ENCODE data around the gene FOSL2. TPM values are rescaled to one million over a fixed set of nuclear protein-coding genes. Genes with fewer than 3 reads are reported as not detected.
A peak's percentile ranks its signal among the peaks of the same experiment; 100 is the strongest.

FOSL2 gene
- total and polyA plus RNA-seq, 2 donors (not counting 1 experiment from before 2014, with no cell fraction given) = 2.5 to 37.7 TPM

DNA sequence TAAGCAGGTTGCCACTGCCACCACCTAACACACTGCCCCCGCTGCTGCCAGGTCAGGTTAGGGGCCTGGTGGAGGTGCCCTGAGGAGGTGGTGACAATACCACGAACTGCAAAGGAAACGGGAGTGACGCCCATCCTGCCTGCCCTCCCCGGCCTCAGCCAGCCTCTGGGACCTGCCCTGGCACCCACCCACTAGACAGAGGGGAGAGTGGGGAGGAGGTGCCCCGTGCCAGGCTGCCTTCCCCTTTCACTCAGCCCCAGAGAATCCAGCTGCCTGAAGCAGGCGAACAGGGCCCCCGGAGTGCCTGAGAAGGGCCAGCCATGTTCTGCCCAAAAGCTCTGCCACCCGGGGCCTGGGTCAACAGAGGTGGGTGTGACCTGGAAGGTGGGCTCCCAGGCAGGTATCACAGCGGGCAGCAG lies 44.5 kb upstream of the FOSL2 start:
- ChIA-PET CTCF (no interaction called here), POLR2A (no interaction called here)
- Histone ChIP-seq H3K4me3 (ENCODE audit: control extremely low read depth in 1 of 5, extremely low read depth in 1 of 5, insufficient read depth in 1 of 5, low read depth in 2 of 5, low read length in 4 of 5) (no peak overlapping the region), H3K4me1 (ENCODE audit: control insufficient read depth in 2 of 2, insufficient read depth in 2 of 2, low read length in 2 of 2) (no peaks in the 10 kb centered on the region), H3K4me2 (replicated peaks; ENCODE audit: low read depth, low read length, poor library complexity, severe bottlenecking) (no peak overlapping the region), H4K20me1 (ENCODE audit: control insufficient read depth, insufficient read depth, low read length, poor library complexity, severe bottlenecking) (no peaks in the 10 kb centered on the region), H3K36me3 (replicated peaks in 1 of 2; ENCODE audit: control extremely low read depth in 1 of 2, control insufficient read depth in 1 of 2, extremely low read depth in 1 of 2, insufficient read depth in 2 of 2, low read length in 1 of 2) (no peaks in the 10 kb centered on the region), H2AFZ (ENCODE audit: insufficient read depth, low read depth, low read length, poor library complexity, severe bottlenecking) (no peak overlapping the region), H3K9ac (ENCODE audit: low read length) (no peak overlapping the region), H3K79me2 (ENCODE audit: control insufficient read depth, insufficient read depth, low read length) (no peaks in the 10 kb centered on the region), H3K9me3 (ENCODE audit: control extremely low read depth in 1 of 3, control insufficient read depth in 2 of 3, insufficient read depth in 1 of 3, low read length in 2 of 3) (peaks cover 0 to under 1% (median 0%) of the 10 kb centered on the region in 3 donors), H3K27ac (ENCODE audit: low read length in 2 of 2) (no peak overlapping the region), H3K27me3 (replicated peaks in 1 of 4; ENCODE audit: control extremely low read depth in 1 of 4, control insufficient read depth in 3 of 4, insufficient read depth in 4 of 4, low read length in 3 of 4) (peaks cover 0 to 3% (median 0%) of the 10 kb centered on the region in 4 experiments)
- Mint-ChIP-seq H3K4me3 (no peak overlapping the region), H3K27me3 (no peaks in the 10 kb centered on the region), H3K4me1 (no peaks in the 10 kb centered on the region), H3K9me3 (ENCODE audit: insufficient read depth) (no peaks in the 10 kb centered on the region), H3K27ac (peak overlapping the region; percentile 26)
- DNase-seq (no peak), ATAC-seq (ENCODE audit: low read depth) (peak; percentile 53)
- intact Hi-C loops (cut with micrococcal nuclease) = no loop called here
- TF ChIP-seq, protein P1, sequence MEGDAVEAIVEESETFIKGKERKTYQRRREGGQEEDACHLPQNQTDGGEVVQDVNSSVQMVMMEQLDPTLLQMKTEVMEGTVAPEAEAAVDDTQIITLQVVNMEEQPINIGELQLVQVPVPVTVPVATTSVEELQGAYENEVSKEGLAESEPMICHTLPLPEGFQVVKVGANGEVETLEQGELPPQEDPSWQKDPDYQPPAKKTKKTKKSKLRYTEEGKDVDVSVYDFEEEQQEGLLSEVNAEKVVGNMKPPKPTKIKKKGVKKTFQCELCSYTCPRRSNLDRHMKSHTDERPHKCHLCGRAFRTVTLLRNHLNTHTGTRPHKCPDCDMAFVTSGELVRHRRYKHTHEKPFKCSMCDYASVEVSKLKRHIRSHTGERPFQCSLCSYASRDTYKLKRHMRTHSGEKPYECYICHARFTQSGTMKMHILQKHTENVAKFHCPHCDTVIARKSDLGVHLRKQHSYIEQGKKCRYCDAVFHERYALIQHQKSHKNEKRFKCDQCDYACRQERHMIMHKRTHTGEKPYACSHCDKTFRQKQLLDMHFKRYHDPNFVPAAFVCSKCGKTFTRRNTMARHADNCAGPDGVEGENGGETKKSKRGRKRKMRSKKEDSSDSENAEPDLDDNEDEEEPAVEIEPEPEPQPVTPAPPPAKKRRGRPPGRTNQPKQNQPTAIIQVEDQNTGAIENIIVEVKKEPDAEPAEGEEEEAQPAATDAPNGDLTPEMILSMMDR (IDR thresholded peaks at IDR 0.05) = no peak
- WGBS (ENCODE audit: insufficient coverage) = 37% methylated on average over 7 of the region's 10 CpGs

DNA sequence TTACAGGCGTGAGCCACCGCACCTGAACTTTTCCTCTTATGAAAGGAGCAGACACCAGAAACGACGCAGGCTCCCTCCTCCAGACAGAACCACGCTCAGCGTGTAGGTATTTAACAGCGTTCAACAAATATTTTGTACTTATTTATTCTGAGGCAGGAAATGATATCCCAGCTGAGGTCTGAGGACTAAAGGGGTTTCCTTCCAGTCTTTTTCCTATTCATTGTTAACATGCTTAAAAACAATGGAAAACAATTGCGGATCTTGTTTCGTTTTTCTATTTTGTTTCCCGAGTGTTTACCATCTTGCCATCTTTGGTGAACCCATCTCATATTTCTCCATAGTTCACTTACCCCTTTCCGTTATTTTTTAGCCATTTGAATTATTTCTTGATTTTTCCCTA lies 43.7 kb upstream of the FOSL2 start:
- intact Hi-C loops (cut with micrococcal nuclease) = no loop called here
- H3K27me3 ChIP-seq (replicated peaks in 1 of 4; ENCODE audit: control extremely low read depth in 1 of 4, control insufficient read depth in 3 of 4, insufficient read depth in 4 of 4, low read length in 3 of 4) = peaks cover 0 to 3% (median 0%) of the 10 kb centered on the region in 4 experiments
- H3K9me3 Mint-ChIP-seq (ENCODE audit: insufficient read depth) = no peaks in the 10 kb centered on the region

More for the DNA sequence above, 43.7 kb upstream of the FOSL2 start:
- Mint-ChIP-seq H3K4me3 (no peak overlapping the region), H3K27me3 (no peaks in the 10 kb centered on the region), H3K27ac (no peak overlapping the region), H3K4me1 (no peaks in the 10 kb centered on the region)
- 94% methylated on average over 6 of the region's 11 CpGs for WGBS (ENCODE audit: insufficient coverage)
- no peaks in the 10 kb centered on the region for H3K4me1 ChIP-seq (ENCODE audit: control insufficient read depth in 2 of 2, insufficient read depth in 2 of 2, low read length in 2 of 2)
- H4K20me1 ChIP-seq (ENCODE audit: control insufficient read depth, insufficient read depth, low read length, poor library complexity, severe bottlenecking) = no peaks in the 10 kb centered on the region
- H3K4me3 ChIP-seq (ENCODE audit: control extremely low read depth in 1 of 5, extremely low read depth in 1 of 5, insufficient read depth in 1 of 5, low read depth in 2 of 5, low read length in 4 of 5) = no peak overlapping the region
- H3K36me3 ChIP-seq (replicated peaks in 1 of 2; ENCODE audit: control extremely low read depth in 1 of 2, control insufficient read depth in 1 of 2, extremely low read depth in 1 of 2, insufficient read depth in 2 of 2, low read length in 1 of 2) = no peaks in the 10 kb centered on the region
- no peak for TF ChIP-seq EZH2 (IDR thresholded peaks at IDR 0.05; ENCODE audit: borderline replicate concordance, insufficient read depth, low read depth, low read length, poor library complexity, severe bottlenecking)
- TF ChIP-seq, protein P1 (IDR thresholded peaks at IDR 0.05) = no peak
- POLR2A ChIA-PET = no interaction called here
- no peaks in the 10 kb centered on the region for H3K79me2 ChIP-seq (ENCODE audit: control insufficient read depth, insufficient read depth, low read length)
- CTCF ChIA-PET = no interaction called here
- H3K4me2 ChIP-seq (replicated peaks; ENCODE audit: low read depth, low read length, poor library complexity, severe bottlenecking) = no peak overlapping the region
- H3K9ac ChIP-seq (ENCODE audit: low read length) = no peak overlapping the region
- DNase-seq = no peak
- ATAC-seq (ENCODE audit: low read depth) = no peak
- peaks cover 0 to 3% (median 0%) of the 10 kb centered on the region in 3 donors for H3K9me3 ChIP-seq (ENCODE audit: control extremely low read depth in 1 of 3, control insufficient read depth in 2 of 3, insufficient read depth in 1 of 3, low read length in 2 of 3)
- H2AFZ ChIP-seq (ENCODE audit: insufficient read depth, low read depth, low read length, poor library complexity, severe bottlenecking) = no peak overlapping the region
- H3K27ac ChIP-seq (ENCODE audit: low read length in 2 of 2) = no peak overlapping the region
